Tongue (tissue), 2 donors: ENCODE data around the gene KLHL12. TPM values are rescaled to one million over a fixed set of nuclear protein-coding genes. Genes with fewer than 3 reads are reported as not detected.

ENCODE experiments used
- DNase-seq: peaks from one replicate; pipeline ENCODE4 v3.0.0-alpha.2; 2015
- total RNA-seq: library from RNA; depleted of rRNA; stranded (reverse); fragments of >200 nt; gene quantifications from one replicate; pipeline ENCODE4 v1.2.3, GENCODE V29; 2014

Gene KLHL12
- total RNA-seq, 1 donor from 2014 or later: 24.9 TPM

DNA sequence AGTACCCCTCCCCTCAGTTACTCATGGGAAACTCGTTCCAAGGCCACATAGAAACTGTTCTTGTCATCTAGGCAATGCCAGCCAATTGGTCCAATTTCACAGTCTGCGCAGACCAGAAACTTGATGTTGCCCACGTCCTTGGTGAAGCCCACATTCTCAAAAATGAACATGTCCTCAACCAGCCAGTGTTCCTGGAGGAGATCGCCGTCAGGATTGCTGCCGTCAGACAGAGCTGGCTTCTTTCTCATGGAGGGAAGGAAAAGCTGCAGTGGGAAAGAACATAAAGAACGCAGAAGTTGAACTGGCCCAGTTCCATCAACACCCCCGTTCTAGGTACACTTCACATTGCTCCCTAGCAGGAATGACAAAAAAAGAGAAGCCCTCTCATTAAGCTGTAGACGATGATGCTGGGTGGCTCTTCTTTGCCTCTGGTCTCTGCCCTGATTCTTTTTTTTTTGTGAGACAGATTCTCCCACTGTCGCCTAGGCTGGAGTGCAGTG is 46.0 kb downstream of the KLHL12 start:
- no peak for DNase-seq

GRCh38 chr1:202880062-202880461 is 47.0 kb downstream of the KLHL12 start:
- no peak for DNase-seq

GRCh38 chr1:202879128-202879527 is 47.9 kb downstream of the KLHL12 start:
- no peak for DNase-seq

- no peak for DNase-seq
Observed at GRCh38 chr1:202873026-202873425, 54.0 kb downstream of the KLHL12 start.

GRCh38 chr1:202871367-202871766 is 55.7 kb downstream of the KLHL12 start:
- DNase-seq: no peak

GRCh38 chr1:202862679-202863560 is 64.1 kb downstream of the KLHL12 start:
- DNase-seq: no peak

- peak; percentile 91 for DNase-seq
Observed at GRCh38 chr1:202861420-202862132, 65.5 kb downstream of the KLHL12 start.

- peak; percentile 58 for DNase-seq
Observed at GRCh38 chr1:202860744-202861419, 66.2 kb downstream of the KLHL12 start.

DNA sequence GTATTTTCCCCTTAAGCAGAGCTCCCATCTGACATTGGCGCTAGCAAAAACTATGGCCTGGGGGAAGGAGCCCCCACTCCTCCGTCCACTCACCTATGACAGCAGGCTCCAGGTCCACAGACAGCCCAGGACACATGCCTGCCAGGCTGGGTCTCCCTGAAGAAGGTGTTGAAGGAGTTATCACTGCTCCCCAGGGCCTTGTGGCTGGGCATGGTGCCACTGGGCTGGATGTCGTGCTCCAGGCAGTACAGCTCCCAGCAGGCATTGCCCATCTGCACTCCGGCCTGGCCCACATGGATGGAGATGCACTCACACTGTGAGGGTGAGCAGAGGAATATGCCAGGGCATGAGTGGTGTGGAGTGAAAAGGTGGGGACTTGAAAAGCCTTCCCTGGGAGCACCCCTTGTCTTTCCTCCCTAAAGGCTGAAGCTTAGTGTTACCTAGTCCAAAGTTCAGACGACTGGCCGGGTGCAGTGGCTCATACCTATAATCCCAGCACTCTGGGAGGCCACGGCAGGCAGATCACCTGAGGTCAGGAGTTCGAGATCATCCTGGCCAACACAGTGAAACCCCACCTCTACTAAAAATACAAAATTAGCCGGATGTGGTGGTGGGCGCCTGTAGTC is 68.1 kb downstream of the KLHL12 start:
- DNase-seq: no peak

GRCh38 chr1:202858331-202858730 is 68.7 kb downstream of the KLHL12 start:
- peak; percentile 75 for DNase-seq

GRCh38 chr1:202857136-202857610 is 69.9 kb downstream of the KLHL12 start:
- DNase-seq: no peak

DNA sequence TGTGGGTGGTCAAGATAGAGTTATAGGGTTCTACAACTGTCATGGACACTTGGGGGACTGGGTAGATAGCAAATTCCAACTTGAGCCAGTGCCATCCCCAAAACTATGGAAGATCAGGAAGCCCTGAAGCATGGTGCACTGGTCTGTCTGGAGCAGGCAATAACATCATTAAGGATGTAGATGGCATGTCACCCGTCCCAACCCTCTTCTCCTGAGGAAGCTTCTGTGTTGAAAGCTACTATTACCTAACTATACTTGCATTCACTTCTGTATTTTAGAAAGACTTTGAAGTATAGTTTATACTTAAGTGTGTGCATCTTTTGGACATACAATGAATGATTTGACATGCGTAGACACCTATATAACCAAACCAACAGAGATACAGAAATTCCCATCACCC is 71.0 kb downstream of the KLHL12 start:
- DNase-seq: no peak

DNA sequence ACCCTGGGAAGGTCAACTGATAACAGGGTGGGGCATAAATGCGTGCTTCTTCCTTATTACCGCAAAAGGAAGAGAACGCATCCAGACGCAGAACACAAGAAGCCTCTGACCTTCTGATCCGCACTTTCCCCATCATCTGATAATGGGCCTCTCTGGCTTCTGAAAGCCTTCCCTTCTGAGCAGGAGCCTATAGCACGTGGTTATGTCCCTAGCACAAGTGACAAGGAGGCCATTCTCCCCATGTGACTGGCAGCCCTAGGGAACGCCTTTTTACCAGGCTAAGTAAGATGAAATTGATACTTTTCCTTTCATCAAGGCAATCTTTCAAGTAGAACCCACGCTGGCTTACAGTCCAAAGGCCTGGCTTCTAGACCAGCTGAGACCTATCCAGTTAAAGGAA is 72.2 kb downstream of the KLHL12 start:
- DNase-seq: no peak

GRCh38 chr1:202852163-202852904 is 74.7 kb downstream of the KLHL12 start:
- peak; percentile 50 for DNase-seq

- DNase-seq: no peak
Observed at GRCh38 chr1:202850593-202851362, 76.3 kb downstream of the KLHL12 start.

DNA sequence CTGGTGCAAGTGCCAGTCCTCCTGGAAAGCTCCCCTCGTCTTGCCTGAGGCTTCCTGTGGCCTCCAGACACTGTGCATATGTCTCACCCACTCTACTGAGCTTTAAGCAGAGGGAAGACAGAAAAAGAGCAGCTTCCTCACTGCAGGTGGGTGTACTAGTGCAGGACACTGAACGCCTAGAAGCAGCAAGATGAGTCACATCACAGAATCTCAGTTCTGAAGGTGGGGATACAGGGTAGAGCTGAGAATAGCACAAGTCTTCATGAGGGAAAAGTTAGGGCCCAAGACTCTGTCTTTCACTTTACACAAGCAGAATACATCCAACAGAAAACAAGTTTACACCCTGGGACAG is 78.9 kb downstream of the KLHL12 start:
- DNase-seq: no peak

- DNase-seq: no peak
Observed at GRCh38 chr1:202844935-202845334, 82.1 kb downstream of the KLHL12 start.

GRCh38 chr1:202844259-202844658 is 82.8 kb downstream of the KLHL12 start:
- DNase-seq: no peak

DNA sequence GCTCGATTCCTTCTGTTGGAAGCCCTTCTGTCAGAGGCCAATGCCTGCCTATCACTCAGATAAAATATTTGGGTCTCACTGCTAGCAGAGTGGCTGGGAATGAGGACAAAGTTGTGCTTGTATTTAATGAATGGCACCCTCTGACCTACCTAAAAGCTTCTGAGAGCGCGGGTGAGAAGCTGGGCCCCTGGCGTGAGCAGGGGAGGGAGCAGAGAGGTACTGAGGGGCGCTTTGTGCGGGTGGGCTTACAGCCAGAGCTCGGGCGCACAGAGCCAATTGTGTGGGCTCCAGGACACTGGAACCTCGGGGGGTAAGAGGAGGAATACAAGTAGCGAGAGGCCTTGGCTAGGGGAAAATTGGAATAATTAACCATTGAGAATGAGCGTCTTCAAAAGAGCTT is 84.0 kb downstream of the KLHL12 start:
- DNase-seq: peak; percentile 28
